NCI-H2107 (cell line): ENCODE measurements around the gene MIF4GD.
"Not testable (repeated sequence)": the region's sequence is repeated elsewhere in the genome, so short reads cannot be mapped to it uniquely, and the experiment has no call there.

Source experiments
- DNase-seq: peaks from one replicate; lab custom pipeline; 2025; lab: John Stamatoyannopoulos, UW

The MIF4GD gene, protein sequence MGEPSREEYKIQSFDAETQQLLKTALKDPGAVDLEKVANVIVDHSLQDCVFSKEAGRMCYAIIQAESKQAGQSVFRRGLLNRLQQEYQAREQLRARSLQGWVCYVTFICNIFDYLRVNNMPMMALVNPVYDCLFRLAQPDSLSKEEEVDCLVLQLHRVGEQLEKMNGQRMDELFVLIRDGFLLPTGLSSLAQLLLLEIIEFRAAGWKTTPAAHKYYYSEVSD

GRCh38 chr17:75270966-75271232 is at the start of gene MIF4GD:
TSS of gene MIF4GD (minus strand) at chr17:75271231. CDS start at chr17:75270195, 1,036 bp downstream.
- DNase-seq, result no peak

- no peak for DNase-seq
Observed at GRCh38 chr17:75319904-75320691, 49.1 kb upstream of the MIF4GD start.

DNA sequence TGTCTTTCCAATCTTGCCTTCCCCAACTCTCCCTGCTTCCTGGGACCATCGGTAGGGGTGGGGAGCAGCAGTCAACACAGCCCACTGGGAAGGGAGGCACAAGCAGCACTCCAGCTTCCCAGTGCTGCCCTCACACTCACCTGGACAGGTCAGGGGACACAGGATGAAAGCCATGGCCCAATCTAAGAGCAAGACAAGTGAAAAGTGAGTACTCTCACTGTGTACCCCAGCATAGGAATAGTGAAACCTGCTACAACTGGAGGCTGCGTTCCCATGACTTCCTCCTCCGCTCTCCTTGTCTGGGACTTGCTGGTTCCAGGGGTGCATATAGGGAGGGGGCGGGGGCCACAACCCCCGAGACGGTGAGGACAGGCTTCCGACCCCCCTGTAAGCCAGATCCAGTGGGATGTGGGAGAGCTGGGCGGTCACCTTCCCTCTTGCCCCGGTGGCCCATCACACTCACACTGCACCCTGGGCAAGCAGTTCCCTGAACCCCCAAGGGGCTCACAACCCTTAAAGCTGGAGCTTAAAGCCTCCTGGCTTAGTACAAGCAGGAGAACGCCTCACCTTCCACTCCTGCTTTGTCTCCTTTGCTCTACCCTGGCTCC is 47.7 kb upstream of the MIF4GD start:
- DNase-seq, result no peak

- DNase-seq, result no peak
Observed at GRCh38 chr17:75318211-75318610, 47.2 kb upstream of the MIF4GD start.

- no peak for DNase-seq
Observed at GRCh38 chr17:75317671-75318070, 46.6 kb upstream of the MIF4GD start.

GRCh38 chr17:75316253-75316652 is 45.2 kb upstream of the MIF4GD start:
- no peak for DNase-seq

GRCh38 chr17:75315541-75316243 is 44.7 kb upstream of the MIF4GD start:
- DNase-seq, result no peak

- no peak for DNase-seq
Observed at GRCh38 chr17:75313941-75314551, 43.0 kb upstream of the MIF4GD start.

DNA sequence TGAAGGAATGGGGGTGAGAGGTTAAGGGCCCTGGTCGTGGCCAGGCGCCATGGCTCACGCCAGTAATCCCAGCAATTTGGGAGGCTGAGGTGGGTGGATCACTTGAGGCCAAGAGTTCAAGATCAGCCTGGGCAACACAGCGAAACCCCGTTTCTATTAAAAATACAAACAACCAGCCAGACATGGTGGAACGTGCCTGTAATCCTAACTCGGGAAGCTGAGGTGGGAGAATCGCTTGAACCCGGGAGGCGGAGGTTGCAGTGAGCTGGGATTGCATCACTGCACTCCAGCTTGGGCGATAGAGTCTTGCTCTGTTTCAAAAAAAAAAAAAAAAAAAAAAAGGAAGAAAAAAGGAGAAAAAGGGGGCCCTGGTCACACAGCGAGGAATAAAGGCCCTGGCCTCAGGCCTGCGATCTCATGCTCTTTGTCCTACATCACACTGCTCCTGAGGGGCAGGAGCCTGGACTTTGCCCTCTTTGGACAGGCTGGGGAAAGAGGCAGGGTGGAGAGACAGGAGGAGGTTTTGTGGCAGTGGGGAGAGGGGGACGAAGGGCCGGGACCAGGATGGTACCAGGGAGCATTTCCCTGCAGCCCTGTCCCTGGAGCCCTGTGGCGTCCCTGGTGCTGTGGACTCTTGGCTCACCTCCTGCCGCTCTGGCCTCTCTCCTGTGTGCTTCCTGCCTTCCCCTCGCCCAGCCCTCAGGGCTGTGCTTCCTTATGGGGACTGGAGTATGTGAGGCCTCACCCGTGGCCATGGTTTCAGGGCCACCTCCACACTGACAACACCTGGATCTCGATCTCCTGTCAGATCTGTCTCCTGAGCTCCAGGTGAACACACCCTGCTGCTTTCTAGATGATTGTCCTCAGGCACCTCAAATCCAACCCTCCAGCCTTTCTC is 38.0 kb upstream of the MIF4GD start:
- DNase-seq, result no peak

GRCh38 chr17:75307957-75308731 is 37.1 kb upstream of the MIF4GD start:
- DNase-seq, result no peak

DNA sequence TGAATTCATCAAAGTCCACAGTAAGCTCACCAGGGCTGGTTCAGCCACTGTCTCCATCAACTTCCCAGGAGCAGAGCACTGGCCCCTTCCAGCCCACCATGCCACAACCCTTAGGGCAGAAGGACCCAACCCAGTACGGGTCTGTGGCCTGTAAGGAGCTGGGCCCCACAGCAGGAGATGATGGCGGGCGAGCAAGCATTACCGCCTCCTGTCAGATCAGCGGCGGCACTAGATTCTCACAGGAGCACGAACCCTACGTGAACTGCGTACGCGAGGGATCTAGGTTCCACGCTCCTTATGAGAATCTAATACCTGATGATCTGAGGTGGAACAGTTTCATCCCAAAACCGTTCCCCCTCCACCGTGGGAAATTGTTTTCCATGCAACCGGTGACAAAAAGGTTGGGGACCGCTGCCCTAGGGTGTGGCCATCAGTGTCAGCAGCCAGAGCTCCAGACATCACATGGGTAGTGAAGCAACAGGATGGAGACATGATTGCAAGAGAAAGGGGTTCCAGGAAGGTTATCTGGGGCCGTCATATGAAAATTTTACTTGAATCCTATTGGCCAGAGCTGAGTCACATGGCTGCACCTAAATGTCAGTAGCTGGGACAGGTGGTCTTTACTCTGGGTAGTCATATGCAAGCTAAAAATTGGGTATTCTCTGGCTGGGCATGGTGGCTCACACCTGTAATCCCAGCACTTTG is 30.6 kb upstream of the MIF4GD start:
- no peak for DNase-seq

DNA sequence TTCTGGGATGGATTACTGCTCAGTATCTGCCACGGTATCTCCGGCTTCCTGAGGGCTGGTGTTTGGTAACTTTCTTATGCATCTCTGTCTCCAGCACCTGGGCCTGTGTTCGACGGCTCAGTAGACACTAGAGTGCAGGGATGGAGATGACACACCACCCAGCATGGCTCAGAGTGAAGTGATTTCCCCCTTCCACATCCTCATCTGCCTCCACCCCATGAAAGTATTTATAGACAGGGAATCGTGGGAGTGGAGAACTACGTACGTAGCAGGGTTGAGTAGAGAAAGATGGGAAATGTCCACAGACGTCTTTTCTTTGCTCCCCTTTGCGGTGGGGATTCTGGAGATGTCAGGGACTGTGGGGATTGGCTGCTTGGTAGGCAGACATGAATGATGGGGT is 30.0 kb upstream of the MIF4GD start:
- DNase-seq, result no peak

GRCh38 chr17:75300280-75300679 is 29.2 kb upstream of the MIF4GD start:
- no peak for DNase-seq

- DNase-seq, result no peak
Observed at GRCh38 chr17:75295201-75296158, 24.4 kb upstream of the MIF4GD start.

DNA sequence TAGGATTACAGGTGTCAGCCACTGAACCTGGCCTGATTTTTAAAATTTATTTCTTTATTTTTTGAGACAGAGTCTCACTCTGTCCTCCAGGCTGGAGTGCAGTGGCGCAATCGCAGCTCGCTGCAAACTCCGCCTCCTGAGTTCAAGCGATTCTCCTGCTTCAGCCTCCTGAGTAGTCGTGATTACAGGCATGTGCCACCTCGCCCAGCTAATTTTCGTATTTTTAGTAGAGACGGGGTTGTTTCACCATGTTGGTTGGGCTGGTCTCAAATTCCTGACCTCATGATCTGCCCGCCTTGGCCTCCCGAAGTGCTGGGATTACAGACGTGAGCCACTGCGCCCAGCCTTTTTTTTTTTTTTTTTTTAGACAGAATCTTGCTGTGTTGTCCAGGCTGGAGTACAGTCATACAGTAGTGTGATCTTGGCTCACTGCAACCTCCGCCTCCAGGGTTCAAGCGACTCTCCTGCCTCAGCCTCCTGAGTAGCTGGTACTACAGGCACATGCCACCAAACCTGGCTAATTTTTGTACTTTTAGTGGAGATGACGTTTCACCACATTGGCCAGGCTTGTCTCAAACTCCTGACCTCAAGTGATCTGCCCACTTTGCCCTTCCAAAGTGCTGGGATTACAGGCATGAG is 21.9 kb upstream of the MIF4GD start:
- DNase-seq, result not testable (repeated sequence)

- DNase-seq, result no peak
Observed at GRCh38 chr17:75289832-75290337, 18.9 kb upstream of the MIF4GD start.

- DNase-seq, result peak; percentile 93
Observed at GRCh38 chr17:75289115-75289831, 18.2 kb upstream of the MIF4GD start, which contains the start of gene SLC25A19. TSS of gene SLC25A19 (minus strand) at chr17:75289433. CDS start at chr17:75286764, 2,669 bp downstream.
